HepG2 (cell line): Measurements from ENCODE around the gene ZNF605. TPM values are rescaled to one million over a fixed set of nuclear protein-coding genes. Genes with fewer than 3 reads are reported as not detected.

Experiments
- IRF2 ChIP-seq: IDR thresholded peaks from 2 replicates; pipeline ENCODE4 v1.6.1; 2018; ENCODE audit warnings: missing genetic modification reagents, missing compliant biosample characterization
- JDP2 ChIP-seq: sonication (generic); formaldehyde crosslinking; IDR thresholded peaks from 2 replicates; pipeline ENCODE4 v1.8.1; 2022; ENCODE audit warnings: missing genetic modification reagents, borderline replicate concordance
- MXI1 ChIP-seq: IDR thresholded peaks from 3 replicates; pipeline ENCODE4 v1.6.1; 2012; ENCODE audit warnings: low read depth, low read length, inconsistent platforms, borderline replicate concordance
- NFRKB ChIP-seq: fragments of 450-650 bp; IDR thresholded peaks from 2 replicates; pipeline ENCODE4 v1.6.1; 2017
- RFXAP ChIP-seq: sonication (generic); formaldehyde crosslinking; IDR thresholded peaks from 2 replicates; pipeline ENCODE4 v1.4.0; 2020; ENCODE audit warnings: missing genetic modification reagents, borderline replicate concordance
- SATB2 ChIP-seq: sonication (generic); formaldehyde crosslinking; IDR thresholded peaks from 2 replicates; pipeline ENCODE4 v1.5.0; 2020; ENCODE audit warnings: missing genetic modification reagents
- SP1 ChIP-seq, 2 experiments: fragments of 450-650 bp in 1 of 2; sonication (generic) in 1 of 2; formaldehyde crosslinking in 1 of 2; IDR thresholded peaks; 2 replicates each; pipeline versions ENCODE4 v1.4.0 to v1.6.1; 2016 to 2020; ENCODE audit warnings: missing genetic modification reagents in 1 of 2
- YEATS4 ChIP-seq: sonication (generic); formaldehyde crosslinking; IDR thresholded peaks from 2 replicates; pipeline ENCODE4 v1.4.0; 2020; ENCODE audit warnings: missing genetic modification reagents, borderline replicate concordance
- ZNF768 ChIP-seq: sonication (generic); formaldehyde crosslinking; IDR thresholded peaks from 2 replicates; pipeline ENCODE4 v1.4.0; 2020; ENCODE audit warnings: missing genetic modification reagents
- ZNF878 ChIP-seq: sonication (generic); formaldehyde crosslinking; IDR thresholded peaks from 2 replicates; pipeline ENCODE4 v1.8.1; 2023; ENCODE audit warnings: mild to moderate bottlenecking, missing genetic modification reagents, moderate library complexity
- ZSCAN25 ChIP-seq: sonication (generic); formaldehyde crosslinking; IDR thresholded peaks from 2 replicates; pipeline ENCODE4 v1.8.0; 2022; ENCODE audit warnings: mild to moderate bottlenecking, missing genetic modification reagents
- polyA plus RNA-seq, 8 experiments: library from polyadenylated mRNA; depleted of rRNA in 3 of 8; stranded (reverse) in 7 of 8; unstranded in 1 of 8; fragments of >200 nt; fragmentation: Illumina TruSeq in 4 of 8; extraction: Trizol in 4 of 8; gene quantifications; 2 replicates each; pipeline versions ENCODE4 v1.2.1 to v1.2.3, GENCODE V29; 2011 to 2016; ENCODE audit warnings: low read depth in 4 of 8, missing spikeins in 1 of 8, mixed read lengths in 1 of 8; ENCODE audit not compliant: insufficient read depth in 1 of 8
- total RNA-seq, 5 experiments: library from RNA; depleted of rRNA; stranded (reverse); fragments of >200 nt; fragmentation: Illumina TruSeq; extraction: Trizol; gene quantifications; 2 replicates each; pipeline ENCODE4 v1.2.3, GENCODE V29; 2016; ENCODE audit warnings: low read depth in 1 of 5
- TF ChIP-seq, protein P1 (sequence below): sonication (generic); formaldehyde crosslinking; IDR thresholded peaks from 2 replicates; pipeline ENCODE4 v1.5.1; 2020; ENCODE audit warnings: missing genetic modification reagents, mild to moderate bottlenecking, borderline replicate concordance
- TF ChIP-seq, protein P2 (sequence below): sonication (generic); formaldehyde crosslinking; conservative IDR thresholded peaks from 2 replicates; pipeline ENCODE4 v1.4.0; 2020; ENCODE audit warnings: missing genetic modification reagents
- TF ChIP-seq, protein P3 (sequence below): sonication (generic); formaldehyde crosslinking; IDR thresholded peaks from 2 replicates; pipeline ENCODE4 v1.5.1; 2020; ENCODE audit warnings: mild to moderate bottlenecking, missing genetic modification reagents, moderate library complexity
- TF ChIP-seq, protein P4 (sequence below): sonication (generic); formaldehyde crosslinking; IDR thresholded peaks from 2 replicates; pipeline ENCODE4 v1.5.0; 2020; ENCODE audit warnings: missing genetic modification reagents
- TF ChIP-seq, protein P5 (sequence below): sonication (generic); formaldehyde crosslinking; IDR thresholded peaks from 2 replicates; pipeline ENCODE4 v1.5.0; 2020; ENCODE audit warnings: mild to moderate bottlenecking, missing genetic modification reagents
- TF ChIP-seq, protein P6 (sequence below): sonication (generic); formaldehyde crosslinking; IDR thresholded peaks from 2 replicates; pipeline ENCODE4 v1.4.0; 2020; ENCODE audit warnings: missing genetic modification reagents

ZNF605 gene
- total and polyA plus RNA-seq, 2 of the 13 experiments (the other 11 are each of a cell fraction or from before 2014, with no cell fraction given): 6.7 to 6.8 TPM

DNA sequence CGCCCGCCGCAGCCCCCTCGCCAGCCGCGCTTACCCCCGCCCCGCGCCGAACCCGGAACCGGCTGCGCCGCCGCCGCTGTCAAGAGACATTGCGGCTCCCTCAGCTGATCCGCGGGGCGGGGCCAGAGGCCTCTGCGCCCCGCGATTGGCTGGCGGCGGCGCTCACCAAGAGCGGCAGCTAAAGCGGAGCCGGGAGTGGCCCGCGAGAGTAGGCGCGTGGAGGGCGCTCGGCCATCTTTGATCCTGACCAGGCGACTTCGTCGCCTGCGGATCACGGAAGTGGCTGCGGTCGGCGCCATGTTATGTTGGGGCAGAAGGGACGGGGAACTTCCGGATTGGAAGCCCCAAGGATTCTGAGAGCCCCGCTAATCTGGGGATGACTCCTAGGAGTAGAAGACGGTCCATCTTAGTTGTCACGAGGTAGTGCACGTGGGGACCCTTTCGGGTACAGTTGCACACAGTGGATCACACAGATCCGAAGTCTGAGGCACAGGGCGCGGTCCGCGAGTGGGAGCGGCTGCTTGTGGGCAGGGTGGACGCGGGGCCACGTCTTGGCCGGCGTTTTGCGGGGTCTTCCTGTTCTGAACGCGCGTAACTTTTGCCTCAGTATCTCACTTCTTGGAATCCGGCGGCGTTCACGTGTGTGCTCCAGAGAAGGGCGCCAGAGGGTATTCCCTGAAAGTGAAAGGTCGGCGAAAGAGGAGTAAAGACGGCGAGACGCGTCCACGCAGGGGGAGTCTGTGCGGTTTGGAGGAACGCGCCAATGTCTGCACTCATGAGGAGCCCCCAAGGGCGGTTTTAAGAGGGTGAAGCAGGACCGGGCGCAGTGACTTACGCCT, 68.4 kb downstream of the ZNF605 start, which contains the start of gene CHFR (continued):
- TF ChIP-seq, protein P1, sequence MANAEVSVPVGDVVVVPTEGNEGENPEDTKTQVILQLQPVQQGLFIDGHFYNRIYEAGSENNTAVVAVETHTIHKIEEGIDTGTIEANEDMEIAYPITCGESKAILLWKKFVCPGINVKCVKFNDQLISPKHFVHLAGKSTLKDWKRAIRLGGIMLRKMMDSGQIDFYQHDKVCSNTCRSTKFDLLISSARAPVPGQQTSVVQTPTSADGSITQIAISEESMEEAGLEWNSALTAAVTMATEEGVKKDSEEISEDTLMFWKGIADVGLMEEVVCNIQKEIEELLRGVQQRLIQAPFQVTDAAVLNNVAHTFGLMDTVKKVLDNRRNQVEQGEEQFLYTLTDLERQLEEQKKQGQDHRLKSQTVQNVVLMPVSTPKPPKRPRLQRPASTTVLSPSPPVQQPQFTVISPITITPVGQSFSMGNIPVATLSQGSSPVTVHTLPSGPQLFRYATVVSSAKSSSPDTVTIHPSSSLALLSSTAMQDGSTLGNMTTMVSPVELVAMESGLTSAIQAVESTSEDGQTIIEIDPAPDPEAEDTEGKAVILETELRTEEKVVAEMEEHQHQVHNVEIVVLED (CRISPR knock-in tag): peak; percentile 86
- TF ChIP-seq, protein P2, sequence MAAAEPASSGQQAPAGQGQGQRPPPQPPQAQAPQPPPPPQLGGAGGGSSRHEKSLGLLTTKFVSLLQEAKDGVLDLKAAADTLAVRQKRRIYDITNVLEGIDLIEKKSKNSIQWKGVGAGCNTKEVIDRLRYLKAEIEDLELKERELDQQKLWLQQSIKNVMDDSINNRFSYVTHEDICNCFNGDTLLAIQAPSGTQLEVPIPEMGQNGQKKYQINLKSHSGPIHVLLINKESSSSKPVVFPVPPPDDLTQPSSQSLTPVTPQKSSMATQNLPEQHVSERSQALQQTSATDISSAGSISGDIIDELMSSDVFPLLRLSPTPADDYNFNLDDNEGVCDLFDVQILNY: 0 out of 2 replicates have a peak, but pooled peaks have one; percentile 20
- TF ChIP-seq ZNF768 (CRISPR knock-in tag) (peak; percentile 38; the same call in 1 of the 2 replicates), YEATS4 (CRISPR knock-in tag) (peak; percentile 73; the same call in 1 of the 2 replicates), ZNF878 (peak; percentile 88), IRF2 (CRISPR knock-in tag) (peak; percentile 62; the same call in 1 of the 2 replicates), NFRKB (peak; percentile 69), SATB2 (CRISPR knock-in tag) (no peak), SP1 (IDR thresholded peaks at IDR 0.05) (no peak), SP1 (CRISPR knock-in tag; IDR thresholded peaks at IDR 0.05) (peak; percentile 53; the same call in 1 of the 2 replicates), JDP2 (CRISPR knock-in tag) (no peak), ZSCAN25 (CRISPR knock-in tag) (peak; percentile 86), RFXAP (CRISPR knock-in tag) (peak; percentile 42; the same call in 1 of the 2 replicates), MXI1 (peak; percentile 68; the same call in 1 of the 3 replicates)
- TF ChIP-seq, protein P3, sequence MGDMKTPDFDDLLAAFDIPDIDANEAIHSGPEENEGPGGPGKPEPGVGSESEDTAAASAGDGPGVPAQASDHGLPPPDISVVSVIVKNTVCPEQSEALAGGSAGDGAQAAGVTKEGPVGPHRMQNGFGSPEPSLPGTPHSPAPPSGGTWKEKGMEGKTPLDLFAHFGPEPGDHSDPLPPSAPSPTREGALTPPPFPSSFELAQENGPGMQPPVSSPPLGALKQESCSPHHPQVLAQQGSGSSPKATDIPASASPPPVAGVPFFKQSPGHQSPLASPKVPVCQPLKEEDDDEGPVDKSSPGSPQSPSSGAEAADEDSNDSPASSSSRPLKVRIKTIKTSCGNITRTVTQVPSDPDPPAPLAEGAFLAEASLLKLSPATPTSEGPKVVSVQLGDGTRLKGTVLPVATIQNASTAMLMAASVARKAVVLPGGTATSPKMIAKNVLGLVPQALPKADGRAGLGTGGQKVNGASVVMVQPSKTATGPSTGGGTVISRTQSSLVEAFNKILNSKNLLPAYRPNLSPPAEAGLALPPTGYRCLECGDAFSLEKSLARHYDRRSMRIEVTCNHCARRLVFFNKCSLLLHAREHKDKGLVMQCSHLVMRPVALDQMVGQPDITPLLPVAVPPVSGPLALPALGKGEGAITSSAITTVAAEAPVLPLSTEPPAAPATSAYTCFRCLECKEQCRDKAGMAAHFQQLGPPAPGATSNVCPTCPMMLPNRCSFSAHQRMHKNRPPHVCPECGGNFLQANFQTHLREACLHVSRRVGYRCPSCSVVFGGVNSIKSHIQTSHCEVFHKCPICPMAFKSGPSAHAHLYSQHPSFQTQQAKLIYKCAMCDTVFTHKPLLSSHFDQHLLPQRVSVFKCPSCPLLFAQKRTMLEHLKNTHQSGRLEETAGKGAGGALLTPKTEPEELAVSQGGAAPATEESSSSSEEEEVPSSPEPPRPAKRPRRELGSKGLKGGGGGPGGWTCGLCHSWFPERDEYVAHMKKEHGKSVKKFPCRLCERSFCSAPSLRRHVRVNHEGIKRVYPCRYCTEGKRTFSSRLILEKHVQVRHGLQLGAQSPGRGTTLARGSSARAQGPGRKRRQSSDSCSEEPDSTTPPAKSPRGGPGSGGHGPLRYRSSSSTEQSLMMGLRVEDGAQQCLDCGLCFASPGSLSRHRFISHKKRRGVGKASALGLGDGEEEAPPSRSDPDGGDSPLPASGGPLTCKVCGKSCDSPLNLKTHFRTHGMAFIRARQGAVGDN (CRISPR knock-in tag): peak; percentile 91
- TF ChIP-seq, protein P4, sequence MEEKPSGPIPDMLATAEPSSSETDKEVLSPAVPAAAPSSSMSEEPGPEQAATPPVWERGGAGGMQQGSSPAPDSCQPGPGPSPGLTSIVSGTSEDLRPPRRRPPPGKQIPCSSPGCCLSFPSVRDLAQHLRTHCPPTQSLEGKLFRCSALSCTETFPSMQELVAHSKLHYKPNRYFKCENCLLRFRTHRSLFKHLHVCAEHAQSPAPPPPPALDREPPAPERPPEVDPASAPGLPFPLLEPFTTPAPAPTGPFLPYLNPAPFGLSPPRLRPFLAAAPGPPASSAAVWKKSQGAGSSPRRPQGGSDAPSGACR (CRISPR knock-in tag): no peak
- TF ChIP-seq, protein P5, sequence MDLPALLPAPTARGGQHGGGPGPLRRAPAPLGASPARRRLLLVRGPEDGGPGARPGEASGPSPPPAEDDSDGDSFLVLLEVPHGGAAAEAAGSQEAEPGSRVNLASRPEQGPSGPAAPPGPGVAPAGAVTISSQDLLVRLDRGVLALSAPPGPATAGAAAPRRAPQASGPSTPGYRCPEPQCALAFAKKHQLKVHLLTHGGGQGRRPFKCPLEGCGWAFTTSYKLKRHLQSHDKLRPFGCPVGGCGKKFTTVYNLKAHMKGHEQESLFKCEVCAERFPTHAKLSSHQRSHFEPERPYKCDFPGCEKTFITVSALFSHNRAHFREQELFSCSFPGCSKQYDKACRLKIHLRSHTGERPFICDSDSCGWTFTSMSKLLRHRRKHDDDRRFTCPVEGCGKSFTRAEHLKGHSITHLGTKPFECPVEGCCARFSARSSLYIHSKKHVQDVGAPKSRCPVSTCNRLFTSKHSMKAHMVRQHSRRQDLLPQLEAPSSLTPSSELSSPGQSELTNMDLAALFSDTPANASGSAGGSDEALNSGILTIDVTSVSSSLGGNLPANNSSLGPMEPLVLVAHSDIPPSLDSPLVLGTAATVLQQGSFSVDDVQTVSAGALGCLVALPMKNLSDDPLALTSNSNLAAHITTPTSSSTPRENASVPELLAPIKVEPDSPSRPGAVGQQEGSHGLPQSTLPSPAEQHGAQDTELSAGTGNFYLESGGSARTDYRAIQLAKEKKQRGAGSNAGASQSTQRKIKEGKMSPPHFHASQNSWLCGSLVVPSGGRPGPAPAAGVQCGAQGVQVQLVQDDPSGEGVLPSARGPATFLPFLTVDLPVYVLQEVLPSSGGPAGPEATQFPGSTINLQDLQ (CRISPR knock-in tag): peak; percentile 87
- TF ChIP-seq, protein P6, sequence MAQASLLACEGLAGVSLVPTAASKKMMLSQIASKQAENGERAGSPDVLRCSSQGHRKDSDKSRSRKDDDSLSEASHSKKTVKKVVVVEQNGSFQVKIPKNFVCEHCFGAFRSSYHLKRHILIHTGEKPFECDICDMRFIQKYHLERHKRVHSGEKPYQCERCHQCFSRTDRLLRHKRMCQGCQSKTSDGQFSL (CRISPR knock-in tag): no peak
